Measurements from ENCODE around the gene CELSR1.

Gene CELSR1

DNA sequence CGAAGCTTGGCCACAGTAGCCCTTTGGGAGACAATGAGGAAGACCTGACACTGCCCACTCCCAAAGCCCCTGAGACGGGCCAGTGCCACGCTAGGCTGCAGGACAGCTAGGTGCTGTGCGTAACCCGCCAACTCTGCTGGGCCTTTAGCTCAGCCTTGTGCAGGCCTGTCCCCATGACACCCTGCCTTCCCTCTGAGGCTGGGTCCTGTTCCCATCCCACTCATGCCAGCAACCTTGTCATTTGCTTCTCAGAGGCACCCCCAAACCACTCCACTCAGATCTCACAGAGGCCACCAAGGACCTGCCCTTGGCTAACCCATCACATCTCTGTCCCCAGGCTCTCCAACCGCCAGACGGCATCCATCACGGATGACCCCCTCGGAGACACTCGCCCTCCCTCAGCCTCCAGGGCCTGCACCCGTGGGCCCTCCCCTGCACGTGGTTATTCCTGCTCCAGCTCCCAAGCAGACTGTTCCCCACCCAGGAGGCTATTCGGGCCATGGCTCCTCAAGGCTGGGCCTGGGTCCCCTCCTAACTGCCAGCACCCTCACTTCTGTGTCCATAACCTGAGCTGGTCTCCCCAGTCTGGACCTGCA is 11.1 kb downstream of the CELSR1 start:
- Histone ChIP-seq H3K27me3 (ENCODE audit: insufficient read depth, poor library complexity, severe bottlenecking) (no peaks in the 10 kb centered on the region), H3K4me1 (ENCODE audit: insufficient read depth, poor library complexity, severe bottlenecking) (peaks cover 45% of the 10 kb centered on the region), H3K36me3 (ENCODE audit: low read depth) (peaks cover 44% of the 10 kb centered on the region), H3K4me3 (ENCODE audit: severe bottlenecking) (no peak overlapping the region), H3K9me3 (ENCODE audit: severe bottlenecking) (no peaks in the 10 kb centered on the region), H3K27ac (ENCODE audit: poor library complexity, severe bottlenecking) (peak overlapping the region; percentile 96)
- ATAC-seq (ENCODE audit: low read depth) = no peak
- no peak for DNase-seq (ENCODE audit: low spot score)
- TF ChIP-seq, protein P1, sequence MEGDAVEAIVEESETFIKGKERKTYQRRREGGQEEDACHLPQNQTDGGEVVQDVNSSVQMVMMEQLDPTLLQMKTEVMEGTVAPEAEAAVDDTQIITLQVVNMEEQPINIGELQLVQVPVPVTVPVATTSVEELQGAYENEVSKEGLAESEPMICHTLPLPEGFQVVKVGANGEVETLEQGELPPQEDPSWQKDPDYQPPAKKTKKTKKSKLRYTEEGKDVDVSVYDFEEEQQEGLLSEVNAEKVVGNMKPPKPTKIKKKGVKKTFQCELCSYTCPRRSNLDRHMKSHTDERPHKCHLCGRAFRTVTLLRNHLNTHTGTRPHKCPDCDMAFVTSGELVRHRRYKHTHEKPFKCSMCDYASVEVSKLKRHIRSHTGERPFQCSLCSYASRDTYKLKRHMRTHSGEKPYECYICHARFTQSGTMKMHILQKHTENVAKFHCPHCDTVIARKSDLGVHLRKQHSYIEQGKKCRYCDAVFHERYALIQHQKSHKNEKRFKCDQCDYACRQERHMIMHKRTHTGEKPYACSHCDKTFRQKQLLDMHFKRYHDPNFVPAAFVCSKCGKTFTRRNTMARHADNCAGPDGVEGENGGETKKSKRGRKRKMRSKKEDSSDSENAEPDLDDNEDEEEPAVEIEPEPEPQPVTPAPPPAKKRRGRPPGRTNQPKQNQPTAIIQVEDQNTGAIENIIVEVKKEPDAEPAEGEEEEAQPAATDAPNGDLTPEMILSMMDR (IDR thresholded peaks at IDR 0.05; ENCODE audit: poor library complexity, severe bottlenecking) = no peak

DNA sequence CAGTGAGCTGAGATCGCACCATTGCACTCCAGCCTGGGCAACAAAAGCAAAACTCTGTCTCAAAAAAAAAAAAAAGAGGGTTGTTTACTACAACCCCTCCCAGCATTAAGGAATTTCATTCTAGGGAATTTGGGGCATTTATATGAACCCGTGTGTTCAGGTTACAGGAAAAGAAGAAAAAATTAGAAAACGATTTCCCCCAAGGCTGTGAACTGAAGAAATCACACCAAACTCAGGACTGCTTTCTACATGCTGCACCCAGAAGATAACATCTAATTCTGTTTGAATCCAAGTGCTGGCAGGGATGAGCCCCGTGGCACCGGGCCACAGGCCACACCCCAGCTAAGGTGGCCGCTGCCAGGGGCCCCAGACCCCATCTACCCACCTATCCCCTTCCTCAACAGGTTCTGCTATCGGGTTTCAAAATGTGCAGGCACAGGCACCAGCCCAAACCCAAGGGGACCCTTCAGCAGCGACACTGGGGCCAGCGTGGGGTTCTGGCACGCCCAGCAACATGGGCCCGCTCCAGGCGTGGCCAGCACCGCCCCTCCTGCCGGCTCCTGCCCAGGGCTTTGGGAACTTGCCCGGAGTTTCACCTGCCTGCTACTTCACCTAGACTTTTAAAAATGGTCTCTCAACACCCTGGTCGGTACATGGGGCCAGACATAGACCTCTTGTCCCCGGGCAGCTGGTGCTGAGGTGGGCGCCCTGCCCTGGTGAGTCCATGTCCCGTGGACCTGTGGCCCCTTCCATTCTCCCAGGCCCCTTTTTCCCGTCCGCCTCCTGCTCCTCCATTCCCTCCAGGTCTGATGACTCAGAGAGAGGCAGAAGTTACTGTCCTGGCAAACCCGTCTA is 11.8 kb downstream of the CELSR1 start:
- peaks cover 40% of the 10 kb centered on the region for H3K36me3 ChIP-seq (ENCODE audit: low read depth)
- no peak overlapping the region for H3K4me3 ChIP-seq (ENCODE audit: severe bottlenecking)
- H3K4me1 ChIP-seq (ENCODE audit: insufficient read depth, poor library complexity, severe bottlenecking) = peaks cover 44% of the 10 kb centered on the region
- H3K27me3 ChIP-seq (ENCODE audit: insufficient read depth, poor library complexity, severe bottlenecking) = no peaks in the 10 kb centered on the region
- TF ChIP-seq, protein P1 (IDR thresholded peaks at IDR 0.05; ENCODE audit: poor library complexity, severe bottlenecking) = no peak
- H3K27ac ChIP-seq (ENCODE audit: poor library complexity, severe bottlenecking) = peak overlapping the region; percentile 96
- no peaks in the 10 kb centered on the region for H3K9me3 ChIP-seq (ENCODE audit: severe bottlenecking)
- DNase-seq (ENCODE audit: low spot score) (peak; percentile 70), ATAC-seq (ENCODE audit: low read depth) (peak; percentile 55)

DNA sequence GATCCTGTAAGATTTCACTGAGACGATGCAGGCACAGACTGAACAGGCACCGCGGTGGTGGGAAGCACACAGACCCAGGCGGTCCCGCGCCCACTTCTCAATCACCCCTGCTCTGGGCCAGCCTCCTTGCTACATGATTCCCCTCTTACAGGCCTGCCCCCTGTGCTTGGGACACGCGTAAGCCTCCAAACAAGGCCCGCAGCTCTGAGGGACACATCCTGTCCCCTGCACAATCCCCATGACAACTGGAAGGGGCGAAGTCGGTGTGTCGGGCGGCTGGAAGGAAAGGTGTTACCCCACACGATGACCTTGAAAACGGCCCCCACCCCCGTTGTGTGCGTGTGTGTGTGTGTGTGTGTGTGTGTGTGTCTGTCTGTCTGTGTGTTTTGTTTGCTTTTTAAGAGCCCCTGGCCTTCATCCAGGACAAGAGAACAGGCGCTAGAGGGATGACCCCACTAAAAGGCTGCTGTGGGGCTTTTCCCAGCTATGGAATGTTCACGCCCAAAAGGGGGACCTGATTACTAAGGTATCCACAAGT is 13.1 kb downstream of the CELSR1 start:
- Histone ChIP-seq H3K4me1 (ENCODE audit: insufficient read depth, poor library complexity, severe bottlenecking) (peaks cover 40% of the 10 kb centered on the region), H3K4me3 (ENCODE audit: severe bottlenecking) (no peak overlapping the region), H3K27ac (ENCODE audit: poor library complexity, severe bottlenecking) (peak overlapping the region; percentile 96), H3K27me3 (ENCODE audit: insufficient read depth, poor library complexity, severe bottlenecking) (no peaks in the 10 kb centered on the region), H3K9me3 (ENCODE audit: severe bottlenecking) (no peaks in the 10 kb centered on the region), H3K36me3 (ENCODE audit: low read depth) (peaks cover 28% of the 10 kb centered on the region)
- ATAC-seq (ENCODE audit: low read depth) = no peak
- TF ChIP-seq, protein P1 (IDR thresholded peaks at IDR 0.05; ENCODE audit: poor library complexity, severe bottlenecking) = no peak
- peak; percentile 44 for DNase-seq (ENCODE audit: low spot score)

DNA sequence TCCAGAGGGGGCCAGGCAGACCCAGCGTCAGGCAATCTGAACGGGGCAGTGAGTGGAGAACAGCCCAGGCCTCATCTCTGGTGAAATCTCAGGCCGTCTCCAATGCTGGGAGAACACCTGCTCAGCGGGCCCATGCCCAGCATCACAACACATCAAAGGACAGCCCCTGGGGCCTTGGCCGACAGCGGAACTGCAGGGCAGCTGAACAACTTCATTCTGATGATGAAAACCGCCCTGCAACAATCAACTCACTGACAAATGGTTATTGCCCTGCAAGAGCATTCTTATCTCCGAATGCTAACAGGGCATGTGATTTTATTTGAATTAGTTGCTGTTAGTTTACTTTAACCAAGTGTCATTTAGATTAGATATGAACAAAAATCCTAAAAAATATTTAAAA is 14.6 kb downstream of the CELSR1 start:
- Histone ChIP-seq H3K36me3 (ENCODE audit: low read depth) (peaks cover 20% of the 10 kb centered on the region), H3K27ac (ENCODE audit: poor library complexity, severe bottlenecking) (no peak overlapping the region), H3K9me3 (ENCODE audit: severe bottlenecking) (no peaks in the 10 kb centered on the region), H3K27me3 (ENCODE audit: insufficient read depth, poor library complexity, severe bottlenecking) (no peaks in the 10 kb centered on the region), H3K4me1 (ENCODE audit: insufficient read depth, poor library complexity, severe bottlenecking) (peaks cover 32% of the 10 kb centered on the region), H3K4me3 (ENCODE audit: severe bottlenecking) (no peak overlapping the region)
- ATAC-seq (ENCODE audit: low read depth) (no peak), DNase-seq (ENCODE audit: low spot score) (no peak)
- TF ChIP-seq, protein P1 (IDR thresholded peaks at IDR 0.05; ENCODE audit: poor library complexity, severe bottlenecking) = no peak

Measured in RWPE2 (cell line).